K562 (cell line): ENCODE results near the gene DPH2. TPM values are rescaled to one million over a fixed set of nuclear protein-coding genes. Genes with fewer than 3 reads are reported as not detected.
A peak's percentile ranks its signal among the peaks of the same experiment; 100 is the strongest.

Experiments
- CXXC5 ChIP-seq: fragments of 250-450 bp; sonication (Bioruptor Pico); IDR thresholded peaks from 2 replicates; pipeline ENCODE4 v1.8.0; 2022; ENCODE audit warnings: inconsistent platforms, mild to moderate bottlenecking, moderate library complexity
- ELF4 ChIP-seq: fragments of 450-650 bp; formaldehyde crosslinking; IDR thresholded peaks from 2 replicates; pipeline ENCODE4 v1.4.0; 2022; ENCODE audit warnings: missing genetic modification characterization
- EP400 ChIP-seq: fragments of 450-650 bp; IDR thresholded peaks from 2 replicates; pipeline ENCODE4 v1.6.1; 2017; ENCODE audit warnings: antibody characterized with exemption, mild to moderate bottlenecking, moderate library complexity
- ETV6 ChIP-seq, 3 experiments: fragments of 150-350 bp in 1 of 3; sonication (generic) in 1 of 3; formaldehyde crosslinking in 1 of 3; IDR thresholded peaks; 2 replicates each; pipeline versions ENCODE4 v1.6.1 to v1.8.0; 2014 to 2022; ENCODE audit warnings: borderline replicate concordance in 2 of 3, low read depth in 2 of 3, antibody characterized with exemption in 1 of 3, low read length in 1 of 3, mild to moderate bottlenecking in 1 of 3, missing genetic modification reagents in 1 of 3
- FIP1L1 ChIP-seq: fragments of 200-400 bp; formaldehyde crosslinking; IDR thresholded peaks from 2 replicates; pipeline ENCODE4 v1.6.1; 2018; ENCODE audit warnings: mild to moderate bottlenecking, low read depth, low read length; ENCODE audit not compliant: poor library complexity, severe bottlenecking
- GTF2E2 ChIP-seq: fragments of 200-800 bp; sonication (Bioruptor generic); IDR thresholded peaks from 2 replicates; pipeline ENCODE4 v1.6.1; 2016; ENCODE audit warnings: missing genetic modification characterization, missing compliant biosample characterization
- ILK ChIP-seq: fragments of 450-650 bp; IDR thresholded peaks from 2 replicates; pipeline ENCODE4 v1.6.1; 2016; ENCODE audit warnings: missing genetic modification characterization, low read depth, mild to moderate bottlenecking, missing compliant biosample characterization, moderate library complexity, borderline replicate concordance
- KDM2B ChIP-seq: fragments of 250-450 bp; sonication (Bioruptor Pico); IDR thresholded peaks from 2 replicates; pipeline ENCODE4 v1.8.0; 2021; ENCODE audit warnings: mild to moderate bottlenecking, moderate library complexity
- MED1 ChIP-seq: sonication (generic); formaldehyde crosslinking; IDR thresholded peaks from 2 replicates; pipeline ENCODE4 v1.8.1; 2023; ENCODE audit warnings: missing genetic modification reagents, borderline replicate concordance
- RAD51 ChIP-seq: fragments of 450-650 bp; IDR thresholded peaks from 2 replicates; pipeline ENCODE4 v1.7.1; 2016; ENCODE audit warnings: low read depth, mild to moderate bottlenecking, borderline replicate concordance
- RBM14 ChIP-seq: fragments of 200-400 bp; formaldehyde crosslinking; IDR thresholded peaks from 2 replicates; pipeline ENCODE4 v1.6.1; 2018; ENCODE audit warnings: low read depth, mild to moderate bottlenecking, low read length, moderate library complexity, borderline replicate concordance; ENCODE audit not compliant: insufficient read depth
- RBM34 ChIP-seq: fragments of 200-400 bp; formaldehyde crosslinking; IDR thresholded peaks from 2 replicates; pipeline ENCODE4 v1.6.1; 2018; ENCODE audit warnings: low read length, borderline replicate concordance; ENCODE audit not compliant: insufficient read depth
- RFX7 ChIP-seq: fragments of 250-450 bp; sonication (Bioruptor Pico); IDR thresholded peaks from 2 replicates; pipeline ENCODE4 v1.5.1; 2021; ENCODE audit warnings: mild to moderate bottlenecking
- SIN3A ChIP-seq, 2 experiments: fragments of 150-350 bp in 1 of 2; IDR thresholded peaks; 2 replicates each; pipeline ENCODE4 v1.6.1; 2011 to 2016; ENCODE audit warnings: borderline replicate concordance in 2 of 2, low read depth in 2 of 2, low read length in 2 of 2, mild to moderate bottlenecking in 2 of 2, moderate library complexity in 2 of 2; ENCODE audit not compliant: control insufficient read depth in 1 of 2
- SIX5 ChIP-seq, 2 experiments: IDR thresholded peaks; 2 replicates each; pipeline ENCODE4 v1.6.1; 2011; ENCODE audit warnings: low read length in 2 of 2, borderline replicate concordance in 1 of 2, low read depth in 1 of 2, mild to moderate bottlenecking in 1 of 2, moderate library complexity in 1 of 2; ENCODE audit not compliant: insufficient read depth in 1 of 2
- SMARCC2 ChIP-seq: fragments of 450-650 bp; IDR thresholded peaks from 2 replicates; pipeline ENCODE4 v1.6.1; 2017; ENCODE audit warnings: antibody characterized with exemption, moderate library complexity, mild to moderate bottlenecking, low read depth
- SREBF1 ChIP-seq: fragments of 150-350 bp; IDR thresholded peaks from 2 replicates; pipeline ENCODE4 v1.6.1; 2014; ENCODE audit warnings: antibody characterized with exemption, low read depth, low read length, borderline replicate concordance
- SRSF1 ChIP-seq: fragments of 200-400 bp; formaldehyde crosslinking; IDR thresholded peaks from 2 replicates; pipeline ENCODE4 v1.6.1; 2017; ENCODE audit warnings: mild to moderate bottlenecking, low read depth, low read length, moderate library complexity
- TCF7L2 ChIP-seq: fragments of 150-350 bp; IDR thresholded peaks from 2 replicates; pipeline ENCODE4 v1.6.1; 2016; ENCODE audit warnings: low read depth, mild to moderate bottlenecking, low read length, moderate library complexity
- YY1 ChIP-seq, 3 experiments: IDR thresholded peaks; 2 replicates each; pipeline ENCODE4 v1.6.1; 2011; ENCODE audit warnings: low read length in 2 of 3, mild to moderate bottlenecking in 2 of 3, moderate library complexity in 2 of 3, borderline replicate concordance in 1 of 3, control low read depth in 1 of 3, low read depth in 1 of 3; ENCODE audit not compliant: insufficient read depth in 3 of 3, insufficient replicate concordance in 2 of 3, control insufficient read depth in 1 of 3, insufficient read length in 1 of 3; ENCODE audit errors: extremely low read depth in 1 of 3
- ZNF165 ChIP-seq: fragments of 250-450 bp; sonication (Bioruptor Pico); IDR thresholded peaks from 2 replicates; pipeline ENCODE4 v1.4.0; 2020; ENCODE audit warnings: borderline replicate concordance
- ZNF23 ChIP-seq: fragments of 250-450 bp; sonication (Bioruptor Pico); IDR thresholded peaks from 2 replicates; pipeline ENCODE4 v1.4.0; 2020; ENCODE audit warnings: mild to moderate bottlenecking
- ZNF766 ChIP-seq: fragments of 200-800 bp; sonication (Bioruptor generic); conservative IDR thresholded peaks from 2 replicates; pipeline ENCODE4 v1.6.1; 2016; ENCODE audit warnings: missing genetic modification characterization, missing compliant biosample characterization
- polyA plus RNA-seq, 8 experiments: library from polyadenylated mRNA; depleted of rRNA in 4 of 8; stranded (reverse) in 5 of 8; unstranded in 3 of 8; fragments of >200 nt; fragmentation: Nextera tagmentation in 2 of 8; fragmentation: Illumina TruSeq in 1 of 8; extraction: Ambion mirVana in 2 of 8; extraction: Trizol in 1 of 8; gene quantifications; 2 replicates each; pipeline versions ENCODE4 v1.2.1 to v1.2.3, GENCODE V29; 2011 to 2014; ENCODE audit warnings: inconsistent platforms in 1 of 8, missing spikeins in 1 of 8
- total RNA-seq, 7 experiments: library from RNA; depleted of rRNA in 6 of 7; stranded (reverse); fragments of >200 nt in 6 of 7; fragmentation: Illumina TruSeq in 2 of 7; extraction: Trizol in 2 of 7; gene quantifications; 2 replicates each; pipeline versions ENCODE4 v1.2.1 to v1.2.3, GENCODE V29; 2011 to 2021; ENCODE audit warnings: low replicate concordance in 1 of 7
- TF ChIP-seq, protein P1 (sequence below): fragments of 250-450 bp; sonication (Bioruptor Pico); IDR thresholded peaks from 2 replicates; pipeline ENCODE4 v1.8.0; 2022; ENCODE audit warnings: inconsistent platforms, mild to moderate bottlenecking, moderate library complexity, borderline replicate concordance

Gene DPH2
- total and polyA plus RNA-seq, 9 of the 15 experiments (the other 6 are each of a cell fraction or from before 2014, with no cell fraction given): 17.9 to 94.1 (median 68.1) TPM

GRCh38 chr1:43946236-43947060 is 23.4 kb upstream of the DPH2 start, which contains the start of gene IPO13 (continued):
- TF ChIP-seq SREBF1 (peak; percentile 69), CXXC5 (peak; percentile 98), SRSF1 (no peak), ZNF766 (CRISPR knock-in tag) (peak; percentile 79; the same call in 1 of the 2 replicates), GTF2E2 (tag) (peak; percentile 65; the same call in 1 of the 2 replicates), FIP1L1 (peak; percentile 100), KDM2B (CRISPR knock-in tag) (peak; percentile 42; the same call in 1 of the 2 replicates), SIX5 (IDR thresholded peaks at IDR 0.05; ENCODE audit: borderline replicate concordance in 1 of 2, insufficient read depth in 1 of 2, low read depth in 1 of 2, low read length in 2 of 2) (peak; percentile 78 to 81), EP400 (peak; percentile 91), TCF7L2 (no peak), SIN3A (IDR thresholded peaks at IDR 0.05; ENCODE audit: borderline replicate concordance in 2 of 2, control insufficient read depth in 1 of 2, low read depth in 2 of 2, low read length in 2 of 2) (peak; percentile 72 to 96), RFX7 (CRISPR knock-in tag) (no peak), ELF4 (CRISPR knock-in tag) (no peak), ILK (tag) (no peak), RBM14 (no peak), MED1 (CRISPR knock-in tag) (no peak), ETV6 (IDR thresholded peaks at IDR 0.05; ENCODE audit: borderline replicate concordance in 1 of 2, low read depth in 2 of 2, low read length in 1 of 2) (no peak), ETV6 (CRISPR knock-in tag; IDR thresholded peaks at IDR 0.05; ENCODE audit: borderline replicate concordance) (peak; percentile 77; the same call in 1 of the 2 replicates), RAD51 (peak; percentile 91), SMARCC2 (peak; percentile 61; the same call in 1 of the 2 replicates), ZNF23 (no peak), ZNF165 (CRISPR knock-in tag) (no peak), YY1 (IDR thresholded peaks at IDR 0.05; ENCODE audit: borderline replicate concordance in 1 of 3, control insufficient read depth in 1 of 3, extremely low read depth in 1 of 3, insufficient read depth in 3 of 3, insufficient read length in 1 of 3, insufficient replicate concordance in 2 of 3, low read depth in 1 of 3, low read length in 2 of 3) (peak in 2 of 3 experiments; percentile 4 to 62), RBM34 (peak; percentile 84; the same call in 1 of the 2 replicates)
- TF ChIP-seq, protein P1, sequence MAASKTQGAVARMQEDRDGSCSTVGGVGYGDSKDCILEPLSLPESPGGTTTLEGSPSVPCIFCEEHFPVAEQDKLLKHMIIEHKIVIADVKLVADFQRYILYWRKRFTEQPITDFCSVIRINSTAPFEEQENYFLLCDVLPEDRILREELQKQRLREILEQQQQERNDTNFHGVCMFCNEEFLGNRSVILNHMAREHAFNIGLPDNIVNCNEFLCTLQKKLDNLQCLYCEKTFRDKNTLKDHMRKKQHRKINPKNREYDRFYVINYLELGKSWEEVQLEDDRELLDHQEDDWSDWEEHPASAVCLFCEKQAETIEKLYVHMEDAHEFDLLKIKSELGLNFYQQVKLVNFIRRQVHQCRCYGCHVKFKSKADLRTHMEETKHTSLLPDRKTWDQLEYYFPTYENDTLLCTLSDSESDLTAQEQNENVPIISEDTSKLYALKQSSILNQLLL: no peak
